Right forelimb (tissue), 1 donor: Measurements from ENCODE around the gene KCNMA1.

Experiments used
- DNase-seq: peaks from one replicate; pipeline ENCODE4 v3.0.0-alpha.2; 2018

Gene KCNMA1

GRCh38 chr10:76902949-76903348 lies 734.7 kb downstream of the KCNMA1 start:
- DNase-seq: no peak

- DNase-seq: no peak
These were observed 735.9 kb downstream of the KCNMA1 start for GRCh38 chr10:76901701-76902100.

GRCh38 chr10:76899490-76899889 lies 738.1 kb downstream of the KCNMA1 start:
- DNase-seq: no peak

GRCh38 chr10:76892766-76893479 lies 744.7 kb downstream of the KCNMA1 start:
- DNase-seq: no peak

GRCh38 chr10:76887223-76888010 lies 750.2 kb downstream of the KCNMA1 start:
- DNase-seq: no peak

- no peak for DNase-seq
These were observed 751.8 kb downstream of the KCNMA1 start for GRCh38 chr10:76885816-76886215.

- DNase-seq: no peak
These were observed 752.8 kb downstream of the KCNMA1 start for GRCh38 chr10:76884673-76885275.

GRCh38 chr10:76883596-76883995 lies 754.0 kb downstream of the KCNMA1 start:
- no peak for DNase-seq

GRCh38 chr10:76882796-76883195 lies 754.8 kb downstream of the KCNMA1 start:
- DNase-seq: no peak

- DNase-seq: no peak
These were observed 755.4 kb downstream of the KCNMA1 start for GRCh38 chr10:76882245-76882644.

GRCh38 chr10:76881477-76882220 lies 756.0 kb downstream of the KCNMA1 start:
- DNase-seq: no peak

GRCh38 chr10:76880931-76881330 lies 756.7 kb downstream of the KCNMA1 start:
- no peak for DNase-seq

- no peak for DNase-seq
These were observed 758.3 kb downstream of the KCNMA1 start for GRCh38 chr10:76879116-76879913.

- DNase-seq: no peak
These were observed 759.1 kb downstream of the KCNMA1 start for GRCh38 chr10:76878514-76878913.

- no peak for DNase-seq
These were observed 762.7 kb downstream of the KCNMA1 start for GRCh38 chr10:76874896-76875295.

- no peak for DNase-seq
These were observed 763.4 kb downstream of the KCNMA1 start for GRCh38 chr10:76874176-76874575.

- no peak for DNase-seq
These were observed 765.8 kb downstream of the KCNMA1 start for GRCh38 chr10:76871697-76872295.

GRCh38 chr10:76869931-76870330 lies 767.7 kb downstream of the KCNMA1 start:
- DNase-seq: no peak

- no peak for DNase-seq
These were observed 769.3 kb downstream of the KCNMA1 start for GRCh38 chr10:76868098-76868977.

- no peak for DNase-seq
These were observed 770.6 kb downstream of the KCNMA1 start for GRCh38 chr10:76866841-76867586.
